Activated CD4-positive, alpha-beta T cell treated with anti-CD3 and anti-CD28 coated beads, Interleukin-10, Interleukin-2, amounts not matched to agents 100 ng/mL and 50 ng/mL, durations not matched to agents 16 hours and 8 hours (primary cell): ENCODE measurements around the gene CSNK2B.

Experiments
- DNase-seq: peaks from one replicate; pipeline ENCODE4 v3.0.0-alpha.2; 2020

CSNK2B gene

DNA sequence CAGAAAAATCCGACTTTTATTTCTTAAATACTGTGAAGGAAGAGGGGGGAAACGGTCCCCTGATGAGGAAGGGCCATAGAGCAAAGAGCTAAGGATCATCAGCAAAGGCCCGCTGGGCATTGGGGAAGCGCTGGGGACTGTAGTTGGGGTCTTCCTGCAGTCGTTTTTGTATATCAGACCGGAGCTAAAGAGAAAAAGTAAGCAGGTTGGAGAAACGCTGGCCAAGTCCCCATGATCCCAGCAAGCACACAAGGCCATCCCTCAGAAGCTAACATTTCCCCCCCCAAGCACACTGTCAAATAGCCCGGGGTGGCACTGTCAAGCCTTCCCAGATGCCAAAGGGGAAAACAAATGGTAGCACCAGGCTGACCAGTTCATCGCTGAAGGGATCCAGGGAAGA, 26.8 kb upstream of the CSNK2B start:
- no peak for DNase-seq

DNA sequence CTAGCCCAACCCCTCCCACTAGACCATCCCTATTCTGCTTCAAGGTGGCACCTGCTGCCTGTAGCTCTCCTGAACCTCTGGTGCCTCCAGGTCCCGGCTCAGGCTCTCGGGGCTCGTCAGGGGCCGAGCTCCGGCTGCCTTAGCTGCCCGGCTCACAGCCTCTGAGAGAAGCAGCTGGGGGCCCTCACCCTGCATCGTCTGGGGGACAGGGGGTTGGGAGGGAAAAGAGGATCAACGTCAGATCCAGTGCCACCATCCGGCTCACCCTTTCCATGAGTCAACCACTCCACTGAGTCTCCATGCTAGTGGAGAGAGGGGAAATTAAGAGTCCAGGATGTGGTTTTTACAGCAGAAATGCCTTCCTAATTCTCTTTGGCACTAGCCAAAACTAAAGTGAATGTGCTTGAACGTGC, 26.4 kb upstream of the CSNK2B start:
- peak; percentile 36 for DNase-seq

DNA sequence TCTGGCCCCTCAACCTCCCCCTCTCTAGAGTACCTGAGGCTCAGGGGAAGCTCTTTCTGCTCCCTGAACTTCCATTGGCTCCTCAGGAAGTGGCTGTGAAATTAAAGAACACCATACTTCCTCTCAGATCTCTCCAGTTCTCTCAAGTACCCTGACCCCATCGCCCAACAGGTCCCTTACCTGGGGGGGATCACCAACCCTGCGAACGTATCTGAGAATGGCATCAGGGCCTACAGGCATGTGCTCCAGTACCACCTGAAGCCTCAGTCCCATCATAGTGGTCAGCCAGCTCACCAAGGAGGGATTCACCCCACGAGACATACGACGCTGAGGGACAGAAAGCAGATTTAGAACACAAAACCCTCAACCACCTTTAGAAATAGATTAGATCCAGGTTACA, 25.3 kb upstream of the CSNK2B start:
- DNase-seq, result no peak

DNA sequence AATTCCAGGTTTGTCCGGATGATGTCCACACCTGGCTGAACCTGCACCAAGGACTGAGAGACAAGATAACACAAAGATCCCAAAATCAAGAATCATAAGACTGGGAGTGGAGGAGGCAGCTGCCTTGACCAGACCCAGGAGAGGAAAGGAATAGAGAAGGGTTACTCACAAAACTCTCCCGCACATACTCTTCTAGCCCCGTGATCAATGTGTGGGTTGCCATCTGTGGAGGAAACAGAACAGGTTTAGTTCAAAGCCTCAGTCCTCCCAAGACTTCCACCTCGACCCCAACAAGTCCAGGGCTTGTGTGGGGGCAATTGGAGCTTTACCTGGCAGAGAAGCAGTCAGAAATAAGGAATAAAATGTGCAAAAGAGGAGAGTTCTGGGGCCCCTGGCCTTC, 24.5 kb upstream of the CSNK2B start:
- DNase-seq, result no peak

DNA sequence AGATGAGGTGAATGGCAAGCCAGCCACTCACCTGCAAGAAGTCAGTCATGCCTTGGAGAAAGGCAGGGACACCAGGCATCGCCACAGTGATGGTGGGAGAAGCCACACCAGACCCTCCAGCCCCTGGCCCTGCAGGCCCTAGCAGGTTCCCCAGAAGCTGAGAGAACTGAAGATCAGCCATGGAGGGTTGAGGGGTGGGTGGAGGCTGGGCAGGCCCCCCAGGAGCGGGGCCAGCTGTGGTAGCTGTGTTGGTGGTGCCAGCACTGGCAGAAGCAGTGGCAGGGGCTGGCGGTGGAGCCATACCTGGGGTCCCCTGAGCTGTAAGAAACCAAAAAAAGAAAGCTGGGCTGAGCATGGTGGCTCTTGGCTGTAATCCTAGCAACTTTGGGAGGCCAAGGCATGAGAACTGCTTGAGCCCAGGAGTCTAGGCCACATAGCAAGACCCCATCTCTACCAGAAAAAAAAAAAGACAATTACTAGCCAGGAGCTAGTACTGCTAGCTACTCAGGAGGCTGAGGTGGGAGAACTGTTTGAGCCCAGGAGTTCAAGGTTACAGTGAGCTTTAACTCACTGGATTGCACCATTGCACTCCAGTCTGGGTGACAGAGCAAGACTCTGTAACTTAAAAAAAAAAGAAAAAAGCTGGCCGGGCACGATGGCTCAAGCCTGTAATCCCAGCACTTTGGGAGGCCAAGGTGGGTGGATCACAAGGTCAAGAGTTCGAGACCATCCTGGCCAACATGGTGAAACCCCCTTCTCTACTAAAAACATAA, 22.9 kb upstream of the CSNK2B start:
- DNase-seq, result no peak

DNA sequence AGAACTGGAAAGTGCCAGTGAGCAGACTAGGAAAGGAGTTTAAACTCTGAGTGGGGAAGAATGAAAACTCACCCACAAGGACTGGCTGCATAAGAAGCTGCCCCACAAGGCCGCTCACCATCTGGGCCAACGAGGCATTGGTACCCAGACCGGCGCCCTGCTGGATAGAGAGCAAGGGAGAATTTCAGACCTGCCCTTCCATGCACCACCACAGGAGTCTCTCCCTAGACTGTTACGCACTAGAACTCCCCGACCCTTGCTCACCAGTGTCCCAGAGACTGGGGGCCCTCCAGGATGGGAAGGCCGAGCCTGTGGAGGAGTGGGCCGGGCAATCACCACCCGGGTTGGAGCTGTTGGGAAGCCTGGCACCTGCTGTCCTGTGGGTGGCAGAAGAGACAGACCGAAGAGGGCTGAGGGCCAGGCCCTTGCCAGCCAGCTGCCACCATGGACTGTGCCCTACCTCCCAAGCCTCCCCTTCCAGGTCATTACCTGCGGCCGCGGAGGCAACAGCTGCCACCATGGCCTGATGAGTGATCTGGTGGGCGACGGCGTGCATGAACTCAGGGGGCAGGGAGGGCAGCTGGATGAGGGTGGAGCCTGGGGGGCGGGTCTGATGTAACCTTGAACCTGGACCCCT, 21.9 kb upstream of the CSNK2B start:
- DNase-seq, result no peak

DNA sequence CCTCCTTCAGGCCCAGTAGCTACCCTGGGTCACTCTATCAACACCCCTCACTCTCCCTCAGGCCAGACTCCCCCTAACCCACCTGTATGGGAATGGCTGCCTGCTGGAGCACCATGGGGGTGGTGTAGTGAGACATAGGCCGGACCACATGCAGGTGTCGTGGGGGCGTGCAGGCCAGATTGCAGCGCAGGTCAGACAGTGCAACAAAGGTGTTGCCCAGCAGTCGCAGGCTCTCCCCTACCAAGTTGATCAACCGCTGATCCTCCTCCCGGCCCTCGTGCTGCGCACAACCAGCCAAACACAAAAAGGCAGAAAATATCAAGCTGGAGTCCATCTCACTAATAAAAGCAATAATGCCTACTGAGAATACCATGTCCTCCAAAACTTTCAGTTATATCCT, 20.6 kb upstream of the CSNK2B start:
- no peak for DNase-seq

DNA sequence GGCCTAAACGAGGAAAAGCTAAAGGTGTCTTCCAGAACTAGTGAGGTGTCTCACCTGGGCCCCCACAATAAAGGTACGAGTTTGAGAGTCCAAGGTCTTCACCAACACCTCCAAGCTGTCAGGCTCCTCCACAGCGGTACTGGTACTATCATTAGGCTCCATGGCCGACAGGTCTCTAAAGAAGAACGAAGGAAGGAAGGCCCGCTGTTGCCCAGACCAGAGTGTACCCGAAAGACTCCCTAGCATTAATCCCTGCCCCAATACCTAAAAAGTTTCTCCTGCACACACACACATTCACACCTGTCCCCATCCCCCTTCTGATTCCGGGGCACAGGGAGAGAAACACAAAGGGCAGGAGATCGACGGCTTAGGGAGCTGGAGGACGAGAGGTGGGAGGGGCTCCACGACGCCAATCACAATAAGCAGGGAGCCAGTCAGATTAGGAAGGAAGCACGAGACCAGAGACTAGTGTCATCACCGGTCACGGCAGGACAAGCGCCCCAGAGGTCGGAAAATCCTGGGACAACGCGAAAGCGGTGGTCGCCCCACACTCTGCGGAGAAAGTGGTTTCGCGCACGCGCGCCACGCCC, 14.2 kb upstream of the CSNK2B start:
- peak; percentile 77 for DNase-seq

DNA sequence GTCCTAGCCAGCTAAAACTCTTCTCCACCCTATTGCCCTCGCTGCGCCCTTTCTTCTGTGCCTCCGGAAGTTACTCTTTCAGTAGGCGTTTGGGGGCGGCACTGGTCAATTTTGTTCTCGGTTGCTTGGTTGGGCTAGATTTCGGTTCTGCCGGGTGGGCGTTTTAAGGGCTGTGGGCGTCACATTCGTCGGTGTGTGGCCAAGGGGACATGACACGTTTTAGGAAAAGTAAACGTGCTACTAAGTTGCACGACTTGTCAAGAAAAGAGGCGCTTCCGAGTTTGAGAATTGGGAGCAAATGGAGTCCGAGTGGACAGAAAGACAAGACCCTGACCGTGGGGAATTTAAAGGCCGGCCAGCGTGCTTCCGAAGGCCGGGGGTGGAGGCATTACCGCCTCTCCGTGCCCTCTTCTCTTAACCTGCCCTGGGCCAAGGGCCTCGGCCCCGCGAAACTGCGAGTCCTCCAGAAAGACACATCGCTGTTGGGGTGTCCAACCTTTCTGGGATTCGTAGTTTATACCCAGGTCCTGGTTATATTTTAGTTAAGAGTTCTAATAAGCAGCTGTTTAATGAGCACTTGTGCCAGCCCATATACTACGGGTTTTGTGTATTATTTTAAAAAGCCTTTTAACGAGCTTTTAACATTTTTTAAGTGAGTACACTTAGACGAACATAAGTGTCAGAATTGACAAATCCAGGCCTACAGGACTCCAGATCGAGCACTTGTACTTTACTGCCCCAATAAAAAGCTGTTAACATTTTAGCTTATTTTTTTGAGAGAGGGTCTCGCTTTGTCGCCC, 12.8 kb upstream of the CSNK2B start:
- DNase-seq, result peak; percentile 92

DNA sequence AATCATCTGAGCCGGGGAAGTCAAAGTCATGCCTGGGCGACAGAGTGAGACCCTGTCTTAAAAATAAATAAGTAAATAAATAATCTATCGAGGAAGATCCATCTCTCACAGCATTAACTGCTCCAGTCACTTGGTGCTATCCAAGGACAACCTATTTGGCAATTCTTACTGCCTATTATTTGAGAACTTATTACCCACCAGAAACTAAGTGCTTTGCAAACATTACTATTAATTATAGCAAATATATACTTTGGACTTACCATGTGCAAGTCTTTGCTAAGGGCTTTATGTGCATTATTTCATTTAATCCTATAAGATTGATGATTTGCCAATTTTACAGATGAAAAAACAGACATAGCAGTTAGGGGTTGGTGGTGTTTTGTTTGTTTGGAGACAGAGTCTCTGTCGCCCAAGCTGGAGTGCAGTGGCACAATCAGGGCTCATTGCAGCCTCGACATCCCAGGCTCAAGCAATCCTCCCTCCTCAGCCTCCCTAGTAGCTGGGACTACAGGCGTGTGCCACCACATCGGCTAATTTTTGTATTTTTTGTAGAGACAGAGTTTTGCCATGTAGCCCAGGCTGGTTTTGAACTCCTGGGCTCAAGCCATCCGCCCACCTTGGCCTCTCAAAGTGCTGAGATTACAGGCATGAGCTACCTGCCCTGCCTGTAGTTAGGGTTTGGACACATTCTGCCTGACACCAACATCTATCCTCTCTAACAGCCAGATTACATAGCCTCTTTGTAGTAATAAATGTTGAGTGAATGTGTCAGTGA, 11.1 kb upstream of the CSNK2B start:
- DNase-seq, result no peak

DNA sequence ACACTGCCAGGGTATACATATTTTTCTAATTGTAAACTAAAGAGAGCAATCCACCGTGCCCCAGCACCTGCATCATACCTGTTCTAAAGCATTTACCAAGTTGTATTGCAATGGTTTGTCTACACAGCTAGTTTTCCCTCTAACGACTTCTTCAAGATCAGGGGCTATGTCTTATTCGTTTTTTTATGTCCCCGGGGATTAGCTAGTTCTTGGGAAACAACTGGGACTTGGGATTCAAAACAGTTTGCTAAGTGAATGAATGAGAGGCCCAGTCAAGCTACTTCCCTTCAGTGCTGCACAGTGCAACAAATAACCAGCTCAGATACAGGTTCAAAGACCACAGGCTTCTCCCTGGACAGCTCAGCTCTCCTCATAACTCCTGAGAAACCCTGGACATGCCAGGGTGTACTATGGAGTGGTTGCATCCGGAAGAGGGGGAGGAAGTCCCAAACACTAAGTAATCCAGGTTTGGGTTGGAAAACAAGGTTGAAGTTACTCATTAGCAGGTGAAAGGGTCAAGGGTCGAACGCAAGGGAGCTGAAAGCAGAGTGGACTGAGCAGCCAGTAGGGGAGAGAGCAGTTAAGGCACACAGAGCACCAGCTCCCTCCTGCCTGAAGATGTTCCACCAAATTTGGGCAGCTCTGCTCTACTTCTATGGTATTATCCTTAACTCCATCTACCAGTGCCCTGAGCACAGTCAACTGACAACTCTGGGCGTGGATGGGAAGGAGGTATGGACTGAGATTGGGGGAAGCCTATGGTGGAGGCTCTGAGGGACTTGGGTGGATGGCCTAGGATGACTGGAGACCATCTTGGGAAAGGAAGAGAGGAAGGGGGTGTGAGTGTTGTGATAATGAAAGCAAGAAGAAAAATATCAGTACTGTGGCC, 10.3 kb upstream of the CSNK2B start, which contains the start of gene APOM:
Gene APOM, plus strand, starts transcription at position 546 of the 889 bp plus-strand sequence. Its CDS starts 73 bp downstream, at position 619.
- no peak for DNase-seq

DNA sequence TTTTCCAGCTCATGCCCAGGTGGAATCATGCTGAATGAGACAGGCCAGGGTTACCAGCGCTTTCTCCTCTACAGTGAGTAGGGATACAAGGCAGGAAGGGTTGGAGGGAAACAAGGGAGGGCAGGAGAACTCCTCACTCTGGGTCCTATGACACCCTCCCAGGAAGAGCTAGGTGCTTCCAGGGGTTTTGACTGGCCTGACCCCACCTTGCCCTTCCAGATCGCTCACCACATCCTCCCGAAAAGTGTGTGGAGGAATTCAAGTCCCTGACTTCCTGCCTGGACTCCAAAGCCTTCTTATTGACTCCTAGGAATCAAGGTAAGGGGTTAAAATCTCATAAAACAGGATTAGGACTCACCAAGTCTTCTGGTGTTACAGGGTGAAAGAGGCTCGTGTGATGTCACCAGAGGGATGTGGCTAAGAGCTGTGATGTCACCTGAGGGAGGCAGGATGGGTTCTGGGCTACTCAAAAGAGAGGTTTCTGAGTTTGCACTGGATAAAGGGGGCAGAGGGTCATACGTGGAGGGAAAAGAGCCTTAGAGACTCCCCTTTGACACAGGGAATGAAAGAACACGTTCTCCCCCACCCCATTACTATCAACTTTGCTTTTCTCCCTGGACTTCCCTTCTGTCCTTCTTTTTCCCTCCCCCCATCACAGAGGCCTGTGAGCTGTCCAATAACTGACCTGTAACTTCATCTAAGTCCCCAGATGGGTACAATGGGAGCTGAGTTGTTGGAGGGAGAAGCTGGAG, 8.3 kb upstream of the CSNK2B start:
- peak; percentile 45 for DNase-seq

DNA sequence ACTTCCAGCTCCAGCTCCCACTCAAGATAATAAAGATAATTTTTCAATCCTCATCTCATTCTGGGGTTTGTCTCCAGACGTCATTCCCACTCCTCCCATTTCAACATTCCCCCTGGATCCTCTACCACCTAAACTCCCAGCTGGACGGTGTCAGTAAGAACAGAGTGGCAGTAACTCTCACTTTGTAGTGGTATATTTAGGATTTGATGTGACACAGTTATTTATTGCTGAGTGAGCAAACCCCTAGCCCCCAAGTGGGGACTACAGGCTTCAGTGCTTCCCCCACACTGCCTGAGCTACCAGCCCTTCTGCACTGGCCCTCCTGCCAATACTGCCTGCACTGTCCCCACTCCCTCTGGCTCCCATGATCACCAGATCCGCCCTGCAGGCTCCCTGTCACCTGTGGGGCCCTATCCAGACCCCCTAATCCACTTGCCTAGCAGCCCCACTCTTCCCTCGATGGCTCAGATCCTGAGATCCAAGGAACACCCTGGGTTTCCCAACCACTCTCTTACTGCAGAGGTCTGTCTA, 7.7 kb upstream of the CSNK2B start:
- no peak for DNase-seq

DNA sequence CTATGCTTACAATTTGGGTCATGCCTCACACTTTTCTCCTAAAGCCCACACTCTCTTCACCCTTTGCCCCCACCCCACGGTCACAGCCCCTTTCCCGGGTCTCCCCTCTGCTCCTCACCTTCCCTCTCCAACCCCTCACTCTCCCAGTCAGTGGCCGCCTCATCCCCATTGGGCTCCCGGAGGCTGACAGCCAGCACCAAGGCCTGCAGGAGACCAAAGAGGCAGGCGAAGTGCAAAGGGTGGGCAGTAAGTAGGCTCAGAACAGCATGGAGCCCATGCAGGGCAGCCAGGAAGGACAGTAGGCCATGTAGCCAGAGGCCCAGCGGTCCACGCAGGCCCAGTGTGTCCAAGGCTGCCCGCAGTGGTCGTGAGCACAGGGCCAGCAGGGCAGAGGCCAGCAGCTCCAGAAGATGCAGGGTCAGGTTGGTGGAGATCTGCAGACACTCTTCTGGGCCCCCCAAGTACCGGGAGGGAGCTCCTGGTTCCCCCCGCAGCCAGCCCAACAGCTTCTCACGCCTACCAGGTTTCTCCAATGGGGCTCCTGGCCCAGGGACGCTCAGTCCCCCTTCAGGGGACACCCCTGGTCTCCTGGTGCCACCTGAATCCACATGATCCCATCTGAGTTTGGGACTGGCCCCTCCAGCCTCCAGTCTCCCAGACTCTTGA, 6.8 kb upstream of the CSNK2B start:
- no peak for DNase-seq

DNA sequence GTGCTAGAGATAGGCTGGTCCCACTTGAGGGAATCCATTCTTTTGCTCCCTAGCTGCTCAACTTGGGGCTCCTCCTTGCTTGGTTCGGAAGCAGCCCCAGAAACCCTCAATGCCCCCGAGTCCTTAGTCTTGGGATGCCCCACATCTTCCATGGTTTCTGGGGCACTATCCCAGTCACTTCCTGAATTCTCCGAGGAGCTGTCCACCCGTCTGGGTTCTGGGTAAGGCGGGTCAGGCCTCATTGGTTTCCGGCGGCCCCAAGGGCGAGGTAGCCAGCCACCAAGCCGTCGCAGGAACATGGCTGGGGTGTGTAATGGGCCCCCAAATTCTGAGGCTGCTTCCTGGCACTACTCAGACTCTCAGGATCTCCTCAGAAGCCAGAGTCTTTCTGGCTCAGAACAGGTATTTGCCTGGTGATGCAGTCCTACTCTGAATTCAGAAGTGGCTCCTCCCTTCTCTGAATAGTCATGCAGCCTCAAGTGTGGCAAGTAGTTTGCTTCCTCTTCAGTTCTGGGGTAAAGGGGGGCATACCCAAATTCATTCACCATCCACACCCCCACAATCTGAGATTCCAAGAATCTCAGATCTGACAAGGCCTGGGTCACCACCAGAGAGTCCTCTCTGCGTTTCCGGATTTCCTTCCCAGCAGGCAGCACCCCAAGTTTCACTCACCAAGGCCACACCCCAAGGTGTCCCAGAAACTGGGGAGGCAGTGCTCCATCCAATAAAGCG, 6.1 kb upstream of the CSNK2B start:
- DNase-seq, result peak; percentile 52

DNA sequence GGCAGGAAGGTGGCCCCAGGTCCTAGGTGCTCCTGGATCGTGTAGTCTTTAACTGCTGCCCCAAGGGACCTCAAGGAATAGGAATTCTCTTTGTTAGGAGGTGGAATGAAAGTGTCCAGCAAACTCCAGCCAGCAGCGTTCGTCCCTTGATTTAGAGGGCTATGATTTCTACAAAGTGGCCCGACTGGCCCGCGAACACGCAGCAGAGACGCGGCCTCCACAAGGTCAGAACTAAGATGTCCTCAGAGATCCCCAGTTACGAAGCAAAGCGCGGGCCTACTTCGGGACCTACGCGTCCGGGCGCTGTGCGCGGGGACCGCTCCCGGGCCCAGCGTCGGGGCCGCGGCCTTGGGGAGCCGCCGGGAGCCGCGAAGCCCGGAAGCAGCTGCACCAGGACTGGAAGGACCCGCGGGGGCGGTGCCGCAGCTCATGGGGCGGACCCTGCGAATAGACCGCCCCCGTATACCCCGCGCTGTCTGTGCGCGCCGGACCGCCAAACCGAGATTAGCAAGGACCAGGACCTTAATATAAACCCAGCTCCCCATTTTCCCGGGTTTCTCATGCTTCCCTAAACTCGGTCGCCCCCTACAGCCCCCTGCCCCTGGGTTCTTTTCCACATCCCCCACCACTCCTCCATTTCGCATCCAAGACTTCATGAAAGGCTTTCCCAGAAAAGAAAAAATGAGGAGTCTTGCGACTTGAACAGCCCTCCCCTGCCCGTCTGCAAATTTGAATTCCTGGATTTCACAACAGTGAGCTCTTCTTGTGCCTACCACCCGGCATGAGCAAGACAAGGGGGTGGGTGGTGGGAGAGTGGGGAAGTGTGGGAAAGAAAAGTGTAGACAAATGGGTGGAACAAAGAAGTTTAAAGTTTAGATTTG, 5.3 kb upstream of the CSNK2B start, which contains the start of gene C6orf47:
Gene C6orf47, minus strand, starts transcription at position 398 of the 881 bp plus-strand sequence. CDS start 831 bp downstream, outside the sequence.
- DNase-seq, result peak; percentile 88

DNA sequence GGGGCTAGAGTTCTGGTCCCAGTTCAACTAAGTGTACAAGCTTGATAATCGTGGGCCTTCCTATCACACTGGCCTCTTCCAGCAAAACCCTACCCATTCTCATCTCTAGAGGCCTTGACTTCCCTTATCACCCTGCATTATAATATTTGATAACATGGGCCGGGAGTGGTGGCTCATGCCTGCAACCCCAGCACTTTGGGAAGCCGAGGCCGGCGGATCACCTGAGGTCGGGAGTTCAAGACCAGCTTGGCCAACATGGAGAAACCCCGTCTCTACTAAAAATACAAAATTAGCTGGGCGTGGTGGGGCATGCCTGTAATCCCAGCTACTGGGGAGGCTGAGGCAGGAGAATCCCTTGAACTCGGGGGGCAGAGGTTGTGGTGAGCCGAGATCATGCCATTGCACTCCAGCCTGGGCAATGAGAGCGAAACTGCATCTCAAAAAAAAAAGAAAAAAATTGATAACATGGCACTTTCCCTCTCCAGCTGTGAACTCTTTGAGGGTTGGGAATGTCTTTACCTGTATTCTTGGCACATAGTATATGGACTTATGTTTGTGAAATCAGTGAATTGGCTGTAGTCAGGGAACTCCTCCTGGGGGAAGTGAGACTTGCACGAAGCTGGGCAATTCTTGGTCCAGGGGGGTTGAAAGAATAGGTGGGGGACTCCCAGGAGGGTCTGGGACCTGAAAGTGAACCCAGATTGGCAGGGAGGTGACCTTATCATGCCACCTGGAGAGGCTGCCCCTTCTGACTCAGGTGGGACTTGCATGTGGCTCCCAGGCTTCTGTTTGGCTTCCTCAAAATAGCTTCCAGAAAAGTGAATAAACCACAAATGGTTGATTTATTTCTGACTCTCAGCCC, 4.4 kb upstream of the CSNK2B start:
- no peak for DNase-seq
